ENCODE measurements around the gene RABGAP1L.

The RABGAP1L gene

DNA sequence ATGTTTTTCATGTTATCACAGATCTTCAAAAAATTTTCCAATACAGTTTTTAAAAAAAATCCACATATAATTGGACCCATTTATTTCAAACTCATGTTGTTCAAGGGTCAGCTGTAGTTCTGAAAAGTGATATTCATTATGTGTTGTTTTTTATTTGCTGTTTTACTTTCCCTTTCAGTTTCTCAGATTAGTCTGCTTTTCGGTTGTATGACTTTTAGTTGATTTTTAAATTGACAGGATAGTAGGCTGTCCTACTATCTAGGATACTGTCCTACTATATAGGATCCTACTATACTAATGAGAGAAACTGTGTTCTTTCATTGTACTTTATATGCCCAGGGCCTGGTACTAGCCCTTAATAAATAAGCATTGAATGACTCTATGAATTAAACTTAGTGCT lies 254.9 kb downstream of the RABGAP1L start:
- H3K27me3 ChIP-seq (ENCODE audit: low read length): no peaks in the 10 kb centered on the region
- no peaks in the 10 kb centered on the region for H3K9me3 ChIP-seq (ENCODE audit: insufficient read depth, low read length)
- no peaks in the 10 kb centered on the region for H4K20me1 ChIP-seq (ENCODE audit: low read depth, low read length)
- peak overlapping the region; percentile 5 for H3K4me3 ChIP-seq (ENCODE audit: insufficient read depth, low read length, poor library complexity, severe bottlenecking)
- no peak overlapping the region for H2AFZ ChIP-seq (ENCODE audit: low read depth, low read length, severe bottlenecking)
- peaks cover 17% of the 10 kb centered on the region for H3F3A ChIP-seq (ENCODE audit: insufficient read depth)
- TF ChIP-seq EZH2phosphoT487 (conservative IDR thresholded peaks at IDR 0.05; ENCODE audit: low read length): no peak
- TF ChIP-seq, protein P1, sequence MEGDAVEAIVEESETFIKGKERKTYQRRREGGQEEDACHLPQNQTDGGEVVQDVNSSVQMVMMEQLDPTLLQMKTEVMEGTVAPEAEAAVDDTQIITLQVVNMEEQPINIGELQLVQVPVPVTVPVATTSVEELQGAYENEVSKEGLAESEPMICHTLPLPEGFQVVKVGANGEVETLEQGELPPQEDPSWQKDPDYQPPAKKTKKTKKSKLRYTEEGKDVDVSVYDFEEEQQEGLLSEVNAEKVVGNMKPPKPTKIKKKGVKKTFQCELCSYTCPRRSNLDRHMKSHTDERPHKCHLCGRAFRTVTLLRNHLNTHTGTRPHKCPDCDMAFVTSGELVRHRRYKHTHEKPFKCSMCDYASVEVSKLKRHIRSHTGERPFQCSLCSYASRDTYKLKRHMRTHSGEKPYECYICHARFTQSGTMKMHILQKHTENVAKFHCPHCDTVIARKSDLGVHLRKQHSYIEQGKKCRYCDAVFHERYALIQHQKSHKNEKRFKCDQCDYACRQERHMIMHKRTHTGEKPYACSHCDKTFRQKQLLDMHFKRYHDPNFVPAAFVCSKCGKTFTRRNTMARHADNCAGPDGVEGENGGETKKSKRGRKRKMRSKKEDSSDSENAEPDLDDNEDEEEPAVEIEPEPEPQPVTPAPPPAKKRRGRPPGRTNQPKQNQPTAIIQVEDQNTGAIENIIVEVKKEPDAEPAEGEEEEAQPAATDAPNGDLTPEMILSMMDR (IDR thresholded peaks at IDR 0.05; ENCODE audit: insufficient read depth, low read length, poor library complexity, severe bottlenecking): no peak
- no peaks in the 10 kb centered on the region for H3K36me3 ChIP-seq (ENCODE audit: low read length)
- no peak overlapping the region for H3K9ac ChIP-seq (ENCODE audit: low read length)
- peak overlapping the region; percentile 45 for H3K4me2 ChIP-seq (ENCODE audit: low read depth, low read length, poor library complexity, severe bottlenecking)
- H3K79me2 ChIP-seq (ENCODE audit: insufficient read depth, low read length): peaks cover 60% of the 10 kb centered on the region
- H3K9me2 ChIP-seq (replicated peaks; ENCODE audit: insufficient read depth, low read length): no peaks in the 10 kb centered on the region
- peak overlapping the region; percentile 25; the same call in 1 of the 2 replicates for H3K27ac ChIP-seq (ENCODE audit: low read depth, low read length)

DNA sequence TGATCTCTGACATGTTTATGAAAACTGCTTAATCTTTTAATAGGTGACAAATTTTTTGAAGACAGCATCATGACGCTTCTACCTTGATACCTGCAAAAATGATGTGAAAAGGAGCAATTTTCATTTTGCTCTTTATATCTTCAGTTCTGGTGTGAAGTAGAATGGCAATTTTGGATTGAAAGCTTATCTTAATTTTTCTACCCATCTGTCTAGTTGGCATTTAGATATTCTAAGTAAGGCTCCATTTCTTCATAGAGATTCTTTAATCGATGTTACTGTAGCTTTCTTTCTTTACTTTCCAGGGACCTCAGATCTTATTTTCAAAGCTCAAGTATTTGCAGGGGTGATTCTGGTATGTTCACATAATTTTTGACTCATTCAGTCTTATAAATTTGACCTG lies 256.2 kb downstream of the RABGAP1L start:
- TF ChIP-seq EZH2phosphoT487 (conservative IDR thresholded peaks at IDR 0.05; ENCODE audit: low read length): no peak
- TF ChIP-seq, protein P1 (IDR thresholded peaks at IDR 0.05; ENCODE audit: insufficient read depth, low read length, poor library complexity, severe bottlenecking): no peak
- H3K36me3 ChIP-seq (ENCODE audit: low read length): no peaks in the 10 kb centered on the region
- no peaks in the 10 kb centered on the region for H3K9me3 ChIP-seq (ENCODE audit: insufficient read depth, low read length)
- no peak overlapping the region for H3K4me2 ChIP-seq (ENCODE audit: low read depth, low read length, poor library complexity, severe bottlenecking)
- no peak overlapping the region for H2AFZ ChIP-seq (ENCODE audit: low read depth, low read length, severe bottlenecking)
- no peaks in the 10 kb centered on the region for H4K20me1 ChIP-seq (ENCODE audit: low read depth, low read length)
- H3K9me2 ChIP-seq (replicated peaks; ENCODE audit: insufficient read depth, low read length): no peaks in the 10 kb centered on the region
- H3K4me3 ChIP-seq (ENCODE audit: insufficient read depth, low read length, poor library complexity, severe bottlenecking): no peak overlapping the region
- peaks cover 59% of the 10 kb centered on the region for H3K79me2 ChIP-seq (ENCODE audit: insufficient read depth, low read length)
- no peak overlapping the region for H3K27ac ChIP-seq (ENCODE audit: low read depth, low read length)
- peaks cover 17% of the 10 kb centered on the region for H3F3A ChIP-seq (ENCODE audit: insufficient read depth)
- no peak overlapping the region for H3K9ac ChIP-seq (ENCODE audit: low read length)
- no peaks in the 10 kb centered on the region for H3K27me3 ChIP-seq (ENCODE audit: low read length)

DNA sequence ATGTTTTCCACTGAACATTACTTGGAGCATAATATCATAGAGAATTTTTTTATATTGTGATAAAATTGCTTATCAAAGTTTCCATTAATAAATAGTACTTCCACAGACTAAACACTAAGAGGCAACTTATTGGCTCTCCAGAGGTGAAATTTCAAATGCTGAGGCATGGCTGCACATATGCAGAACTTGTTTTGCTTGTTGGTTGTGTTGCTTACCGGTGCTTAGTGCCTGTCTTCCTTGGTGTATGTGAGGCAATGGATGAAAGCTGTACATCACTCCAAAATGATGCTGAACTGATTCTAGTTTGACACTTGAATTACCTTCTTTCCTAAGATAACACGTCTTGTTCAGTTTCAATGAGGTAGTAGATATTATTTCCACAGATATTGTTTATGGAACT lies 258.6 kb downstream of the RABGAP1L start:
- Histone ChIP-seq H3K36me3 (ENCODE audit: low read length) (no peaks in the 10 kb centered on the region), H3K4me3 (ENCODE audit: insufficient read depth, low read length, poor library complexity, severe bottlenecking) (no peak overlapping the region), H3K27ac (ENCODE audit: low read depth, low read length) (peak overlapping the region; percentile 9; the same call in 1 of the 2 replicates), H3K27me3 (ENCODE audit: low read length) (no peaks in the 10 kb centered on the region), H3K4me2 (ENCODE audit: low read depth, low read length, poor library complexity, severe bottlenecking) (peak overlapping the region; percentile 35), H3K79me2 (ENCODE audit: insufficient read depth, low read length) (peaks cover 36% of the 10 kb centered on the region), H3F3A (ENCODE audit: insufficient read depth) (peaks cover 17% of the 10 kb centered on the region), H3K9me2 (replicated peaks; ENCODE audit: insufficient read depth, low read length) (no peaks in the 10 kb centered on the region), H3K9ac (ENCODE audit: low read length) (no peak overlapping the region), H2AFZ (ENCODE audit: low read depth, low read length, severe bottlenecking) (no peak overlapping the region), H4K20me1 (ENCODE audit: low read depth, low read length) (no peaks in the 10 kb centered on the region), H3K9me3 (ENCODE audit: insufficient read depth, low read length) (no peaks in the 10 kb centered on the region)
- no peak for TF ChIP-seq EZH2phosphoT487 (conservative IDR thresholded peaks at IDR 0.05; ENCODE audit: low read length)
- TF ChIP-seq, protein P1 (IDR thresholded peaks at IDR 0.05; ENCODE audit: insufficient read depth, low read length, poor library complexity, severe bottlenecking): no peak
